Naive thymus-derived CD8-positive, alpha-beta T cell (primary cell): ENCODE data around the gene ITGB8. TPM values are rescaled to one million over a fixed set of nuclear protein-coding genes. Genes with fewer than 3 reads are reported as not detected.

Source experiments
- ATAC-seq, 2 donors: fragments of 150-1000 bp; cut with Tn5 transposase in 1 of 2; sonication (Bioruptor Pico), chemical (Tn5 transposase) in 1 of 2; 1 replicate in 1 of 2; 2 replicates in 1 of 2; pipeline ENCODE4 v1.10.0; 2021; ENCODE audit warnings: mild to moderate bottlenecking in 2 of 2, moderate library complexity in 2 of 2
- POLR2A ChIA-PET: fragments of 350-600 bp; sonication (Branson Sonifier 250); formaldehyde crosslinking; loops from one replicate; lab custom pipeline; 2021; ENCODE audit warnings: antibody characterized with exemption; lab: Charles Lee
- DNase-seq, 10 donors: peaks; one replicate each; pipeline versions ENCODE4 v3.0.0 to v3.0.0-alpha.2; 2020 to 2022
- H3K27ac Mint-ChIP-seq, 10 donors: one replicate each; pipeline ENCODE4 v1.8.0; 2020 to 2022; ENCODE audit warnings: mild to moderate bottlenecking in 10 of 10, mixed read lengths in 10 of 10, moderate library complexity in 4 of 10, inconsistent platforms in 1 of 10
- H3K27me3 Mint-ChIP-seq, 5 donors: one replicate each; pipeline ENCODE4 v1.8.0; 2021 to 2022; ENCODE audit warnings: mixed read lengths in 5 of 5
- H3K36me3 Mint-ChIP-seq, 3 donors: one replicate each; pipeline ENCODE4 v1.8.0; 2020 to 2022; ENCODE audit warnings: mixed read lengths in 3 of 3, mild to moderate bottlenecking in 2 of 3, inconsistent platforms in 1 of 3
- H3K4me1 Mint-ChIP-seq, 4 donors: one replicate each; pipeline ENCODE4 v1.8.0; 2021 to 2022; ENCODE audit warnings: mixed read lengths in 4 of 4
- H3K4me3 Mint-ChIP-seq, 10 donors: one replicate each; pipeline ENCODE4 v1.8.0; 2020 to 2022; ENCODE audit warnings: mild to moderate bottlenecking in 10 of 10, mixed read lengths in 10 of 10, moderate library complexity in 6 of 10, inconsistent platforms in 1 of 10
- H3K9me3 Mint-ChIP-seq, 9 donors: one replicate each; pipeline ENCODE4 v1.8.0; 2020 to 2022; ENCODE audit warnings: mixed read lengths in 9 of 9, mild to moderate bottlenecking in 3 of 9, inconsistent platforms in 1 of 9, moderate library complexity in 1 of 9
- polyA plus RNA-seq, 3 donors: library from polyadenylated mRNA; unstranded; fragments of 300-500 nt; fragmentation: Illumina TruSeq; gene quantifications; one replicate each; pipeline ENCODE4 v1.2.3, GENCODE V29; 2021
- total RNA-seq, 8 experiments: library from RNA in 2 of 8; stranded (reverse) in 2 of 8; gene quantifications; one replicate each; pipeline ENCODE4 v1.2.3 and lab custom pipeline; 2021 to 2026

Gene ITGB8
- total and polyA plus RNA-seq, 5 experiments from 2014 or later: not detected

DNA sequence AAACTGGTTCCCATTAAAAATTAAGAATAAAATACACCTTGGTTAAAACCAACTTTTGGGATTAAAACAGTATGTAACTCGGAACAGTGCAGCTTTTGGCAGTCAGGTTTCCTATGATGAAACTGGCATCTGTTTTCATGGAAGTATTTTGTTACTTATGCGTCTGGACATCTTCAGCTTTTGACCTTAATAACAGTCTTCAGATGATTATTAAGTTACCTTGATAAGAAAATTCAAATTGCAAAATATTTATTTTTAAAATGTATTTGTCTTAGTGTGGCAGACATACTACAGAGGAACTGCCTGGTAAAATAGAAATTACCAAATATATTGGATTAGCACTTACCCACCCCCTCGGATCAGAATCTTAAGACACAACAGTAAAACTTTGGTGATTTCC is 100.0 kb downstream of the ITGB8 start:
- ATAC-seq: no peak

DNA sequence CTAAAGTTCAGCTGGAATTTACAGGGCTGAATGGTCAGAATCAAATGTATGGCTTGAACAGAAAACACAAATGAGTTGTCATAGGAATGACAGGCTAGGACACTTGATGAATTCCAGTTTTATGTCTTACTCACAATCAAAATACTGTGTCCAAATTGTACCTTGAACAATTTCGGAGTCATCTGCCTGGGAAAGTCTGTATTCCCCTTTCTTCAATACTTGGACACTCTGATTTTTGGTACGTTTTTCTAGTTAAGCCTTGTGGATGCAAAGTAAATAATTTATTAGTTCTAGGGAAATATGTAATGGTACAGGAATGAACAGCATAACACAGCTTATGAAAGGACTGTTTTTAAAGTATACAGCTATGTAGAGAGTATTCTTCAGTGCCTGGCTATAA is 100.4 kb downstream of the ITGB8 start:
- Mint-ChIP-seq H3K9me3 (no peaks in the 10 kb centered on the region), H3K4me3 (no peak overlapping the region), H3K27ac (no peak overlapping the region), H3K36me3 (no peaks in the 10 kb centered on the region), H3K27me3 (peaks cover 0 to 5% (median 0%) of the 10 kb centered on the region in 5 donors), H3K4me1 (no peaks in the 10 kb centered on the region)
- DNase-seq (no peak), ATAC-seq (no peak)
- POLR2A ChIA-PET: no interaction called here

More for the DNA sequence above, 100.0 kb downstream of the ITGB8 start:
- H3K27ac Mint-ChIP-seq: no peak overlapping the region
- H3K9me3 Mint-ChIP-seq: no peaks in the 10 kb centered on the region
- peaks cover 0 to 5% (median 0%) of the 10 kb centered on the region in 5 donors for H3K27me3 Mint-ChIP-seq
- no peak overlapping the region for H3K4me3 Mint-ChIP-seq
- POLR2A ChIA-PET: no interaction called here
- no peak for DNase-seq
- H3K4me1 Mint-ChIP-seq: no peaks in the 10 kb centered on the region
- no peaks in the 10 kb centered on the region for H3K36me3 Mint-ChIP-seq

DNA sequence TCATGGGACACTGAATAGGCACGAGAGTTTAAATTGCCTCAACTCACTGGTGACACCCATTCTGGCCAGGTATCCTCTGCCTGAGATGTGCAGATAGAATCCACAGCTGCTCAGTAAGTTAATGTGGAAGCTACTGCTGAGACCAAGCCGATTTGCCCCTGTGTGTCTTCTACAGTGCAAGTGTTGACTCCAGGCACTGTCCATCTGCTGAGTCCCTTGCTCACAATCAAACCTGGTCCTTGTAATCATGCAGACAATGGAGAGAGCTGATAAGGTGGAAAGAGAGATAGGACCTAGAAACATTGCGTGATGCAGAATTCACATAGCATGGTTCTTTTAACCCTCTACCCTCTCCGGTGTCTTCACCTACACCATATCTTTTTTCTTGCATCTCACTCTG is 101.4 kb downstream of the ITGB8 start:
- DNase-seq (no peak), ATAC-seq (no peak)
- Mint-ChIP-seq H3K9me3 (no peaks in the 10 kb centered on the region), H3K27ac (no peak overlapping the region), H3K36me3 (no peaks in the 10 kb centered on the region), H3K4me1 (no peaks in the 10 kb centered on the region), H3K27me3 (peaks cover 0 to 5% (median 0%) of the 10 kb centered on the region in 5 donors), H3K4me3 (no peak overlapping the region)
- POLR2A ChIA-PET: no interaction called here

DNA sequence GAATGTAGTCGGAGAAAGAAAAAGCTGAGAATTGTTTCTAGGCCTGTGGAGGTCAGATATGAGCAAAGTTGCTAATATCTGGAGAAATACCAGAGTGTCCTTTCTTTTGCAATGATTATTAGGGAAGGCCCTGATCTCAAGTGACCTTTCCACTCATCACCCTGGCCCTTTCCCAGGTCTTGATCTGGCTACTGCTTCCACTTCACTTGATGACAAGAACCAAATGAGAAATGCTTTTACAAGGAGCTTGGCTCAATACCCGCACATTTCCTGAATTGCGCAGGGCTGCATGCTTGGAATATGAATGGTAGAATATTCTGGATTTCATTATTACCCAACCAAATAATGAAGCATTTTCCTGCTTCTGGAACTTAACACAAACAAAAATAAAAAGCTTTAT is 104.6 kb downstream of the ITGB8 start:
- DNase-seq (no peak), ATAC-seq (no peak)
- H3K4me3 Mint-ChIP-seq: no peak overlapping the region
- POLR2A ChIA-PET: no interaction called here
- H3K27ac Mint-ChIP-seq: no peak overlapping the region
- H3K36me3 Mint-ChIP-seq: no peaks in the 10 kb centered on the region
- peaks cover 0 to 4% (median 0%) of the 10 kb centered on the region in 5 donors for H3K27me3 Mint-ChIP-seq
- peaks cover 0 to 12% (median 0%) of the 10 kb centered on the region in 4 donors for H3K4me1 Mint-ChIP-seq
- no peaks in the 10 kb centered on the region for H3K9me3 Mint-ChIP-seq

DNA sequence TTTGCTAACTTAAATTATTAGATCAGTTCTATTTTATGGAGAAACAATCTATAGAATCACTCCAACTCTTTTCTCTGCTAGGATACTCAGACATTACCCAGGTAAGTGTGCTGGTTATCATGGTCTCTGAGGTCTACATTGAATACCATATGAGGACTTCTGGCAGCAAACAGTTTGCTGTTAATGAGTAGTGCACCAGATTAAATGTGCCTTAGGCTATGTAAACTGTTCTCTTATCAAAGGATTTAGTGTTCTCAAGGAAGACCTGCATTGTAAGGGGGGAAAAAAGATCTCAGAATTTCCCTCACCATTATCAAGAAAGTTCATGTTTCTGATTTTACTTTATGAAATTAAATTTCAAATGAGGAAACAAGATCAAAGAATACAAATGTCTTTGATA is 107.5 kb downstream of the ITGB8 start:
- H3K27ac Mint-ChIP-seq: no peak overlapping the region
- DNase-seq (no peak), ATAC-seq (no peak)
- peaks cover 0 to 12% (median 0%) of the 10 kb centered on the region in 4 donors for H3K4me1 Mint-ChIP-seq
- peaks cover 0 to 7% (median 0%) of the 10 kb centered on the region in 9 donors for H3K9me3 Mint-ChIP-seq
- no peaks in the 10 kb centered on the region for H3K36me3 Mint-ChIP-seq
- peaks cover 0 to 24% (median 5%) of the 10 kb centered on the region in 5 donors for H3K27me3 Mint-ChIP-seq
- POLR2A ChIA-PET: no interaction called here
- H3K4me3 Mint-ChIP-seq: no peak overlapping the region

DNA sequence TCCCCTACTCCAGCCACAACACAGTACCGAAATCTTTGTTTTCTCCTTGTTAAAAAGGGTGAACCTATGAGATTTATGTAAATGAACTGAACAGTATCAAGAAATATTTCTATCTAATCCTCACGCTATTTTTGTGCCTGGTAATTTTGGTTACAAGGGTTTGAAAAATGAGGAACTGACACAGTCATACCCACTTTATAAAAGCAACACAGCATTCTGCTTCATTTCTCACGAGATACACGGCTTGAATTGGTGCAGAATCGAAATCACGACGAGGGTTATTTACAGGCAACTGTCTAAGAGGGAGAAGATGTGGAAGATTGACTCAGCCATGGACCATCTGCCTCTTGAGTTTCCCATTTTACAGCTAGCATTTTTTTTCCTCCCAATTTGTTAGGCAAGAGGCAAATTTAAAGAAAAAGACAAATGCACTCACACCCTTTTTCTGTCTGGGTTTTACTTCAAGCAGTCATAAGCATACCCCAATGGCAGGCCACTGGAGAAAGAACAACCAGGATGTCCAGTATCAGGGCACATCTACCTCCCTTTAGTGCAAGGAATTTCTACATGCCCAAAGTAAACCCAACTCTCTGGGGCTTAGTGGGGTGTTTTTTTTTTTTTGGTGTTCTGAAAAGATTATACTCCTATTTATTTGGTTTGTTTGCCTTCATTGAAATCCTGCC is 108.1 kb downstream of the ITGB8 start:
- H3K36me3 Mint-ChIP-seq: no peaks in the 10 kb centered on the region
- H3K9me3 Mint-ChIP-seq: peaks cover 0 to 8% (median 0%) of the 10 kb centered on the region in 9 donors
- peaks cover 0 to 12% (median 0%) of the 10 kb centered on the region in 4 donors for H3K4me1 Mint-ChIP-seq
- no peak overlapping the region for H3K4me3 Mint-ChIP-seq
- no peak overlapping the region for H3K27ac Mint-ChIP-seq
- DNase-seq (no peak), ATAC-seq (no peak)
- POLR2A ChIA-PET: no interaction called here
- peaks cover 0 to 24% (median 5%) of the 10 kb centered on the region in 5 donors for H3K27me3 Mint-ChIP-seq

DNA sequence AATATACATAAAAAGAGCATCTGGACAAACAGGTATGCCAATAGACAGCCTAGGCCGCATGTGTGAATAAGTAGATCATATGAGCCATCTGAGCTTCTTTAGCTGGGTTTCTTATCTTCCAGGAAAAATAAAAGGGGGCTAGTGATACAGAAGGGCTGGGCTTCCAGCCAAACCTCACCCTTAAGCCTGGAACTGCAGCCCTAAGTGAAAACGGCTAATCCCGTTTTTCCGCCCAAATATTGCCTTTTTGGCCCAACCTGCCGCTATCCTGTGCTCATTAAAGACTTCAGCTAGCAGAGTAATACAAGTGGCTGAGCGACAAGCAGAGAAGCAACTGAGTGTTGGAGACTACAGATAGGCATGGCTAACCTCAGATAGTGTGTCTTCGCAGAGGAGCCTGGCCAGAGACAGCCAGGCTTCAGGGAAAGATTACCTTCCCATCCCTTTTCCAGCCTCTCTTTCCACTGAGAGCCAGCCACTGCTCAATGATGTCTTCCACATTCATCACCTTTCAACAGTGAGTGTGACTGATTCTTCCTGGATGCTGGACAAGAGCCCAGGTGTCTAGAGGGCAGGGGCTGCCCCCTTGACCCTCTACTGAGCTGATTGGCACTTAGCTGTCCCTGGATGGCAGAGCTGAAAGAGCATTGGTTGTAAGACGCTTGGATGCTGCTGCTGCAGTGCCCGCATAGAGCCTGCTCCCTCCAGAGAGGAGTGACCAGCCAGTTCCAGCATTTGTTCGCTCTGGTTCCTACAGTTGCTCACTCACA is 108.9 kb downstream of the ITGB8 start:
- ATAC-seq (no peak), DNase-seq (no peak)
- Mint-ChIP-seq H3K4me3 (no peak overlapping the region), H3K27ac (peak overlapping the region in 1 of 10 donors; percentile 77), H3K27me3 (peaks cover 0 to 24% (median 5%) of the 10 kb centered on the region in 5 donors), H3K9me3 (peaks cover 0 to 8% (median 0%) of the 10 kb centered on the region in 9 donors), H3K36me3 (no peaks in the 10 kb centered on the region), H3K4me1 (peaks cover 0 to 12% (median 0%) of the 10 kb centered on the region in 4 donors)
- POLR2A ChIA-PET: no interaction called here

DNA sequence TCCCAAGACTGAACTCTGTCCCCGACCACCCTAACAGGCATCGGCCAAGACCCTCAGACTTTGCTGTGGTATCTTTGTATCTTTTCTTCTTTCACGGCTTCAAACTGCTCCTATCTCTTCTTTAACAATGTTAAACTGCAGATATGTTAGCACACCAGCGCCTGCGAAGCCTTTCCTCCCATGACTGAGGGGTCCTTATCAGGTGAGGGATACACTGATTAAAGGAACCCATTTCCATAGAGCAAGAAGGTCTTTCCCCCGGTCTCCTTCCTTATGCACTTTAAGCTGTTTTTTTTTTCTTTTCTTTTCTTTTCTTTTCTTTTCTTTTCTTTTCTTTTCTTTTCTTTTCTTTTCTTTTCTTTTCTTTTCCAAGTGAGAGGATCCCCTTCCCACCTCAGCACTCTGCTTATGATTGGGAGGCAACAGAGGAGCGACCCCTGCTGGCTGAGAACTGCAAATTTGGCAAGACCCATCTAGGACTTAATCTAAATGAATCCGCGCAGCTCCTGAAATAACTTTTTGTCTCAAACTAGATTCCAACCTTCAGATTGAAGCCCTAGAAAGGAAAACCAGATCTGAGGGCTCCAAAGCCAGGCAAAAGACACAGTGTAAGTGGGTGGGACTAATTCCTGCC is 109.9 kb downstream of the ITGB8 start:
- ATAC-seq (no peak), DNase-seq (no peak)
- H3K36me3 Mint-ChIP-seq: no peaks in the 10 kb centered on the region
- H3K27me3 Mint-ChIP-seq: peaks cover 0 to 24% (median 5%) of the 10 kb centered on the region in 5 donors
- H3K9me3 Mint-ChIP-seq: peaks cover 0 to 8% (median 0%) of the 10 kb centered on the region in 9 donors
- H3K4me3 Mint-ChIP-seq: no peak overlapping the region
- H3K27ac Mint-ChIP-seq: no peak overlapping the region
- POLR2A ChIA-PET: no interaction called here
- H3K4me1 Mint-ChIP-seq: peaks cover 0 to 12% (median 0%) of the 10 kb centered on the region in 4 donors

DNA sequence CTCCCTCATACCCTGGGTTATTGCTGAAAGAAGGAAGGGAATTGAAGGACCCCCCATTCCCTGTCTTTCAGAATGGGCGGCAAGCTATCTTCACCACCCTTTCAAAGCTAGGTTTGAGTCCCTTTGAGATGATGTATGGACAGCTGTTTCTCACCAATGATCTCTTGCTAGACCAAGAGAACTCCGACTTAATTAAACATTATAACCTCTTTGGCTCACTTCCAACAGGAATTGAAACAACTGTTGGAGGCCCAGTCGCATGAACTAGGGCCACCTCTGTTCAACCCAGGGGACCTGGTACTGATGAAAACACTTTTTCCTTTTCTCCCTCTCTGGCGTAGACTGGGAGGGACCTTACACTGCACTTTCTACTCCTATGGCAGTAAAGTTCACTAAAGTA is 110.6 kb downstream of the ITGB8 start:
- peaks cover 0 to 8% (median 0%) of the 10 kb centered on the region in 9 donors for H3K9me3 Mint-ChIP-seq
- DNase-seq: no peak
- no peak overlapping the region for H3K27ac Mint-ChIP-seq

DNA sequence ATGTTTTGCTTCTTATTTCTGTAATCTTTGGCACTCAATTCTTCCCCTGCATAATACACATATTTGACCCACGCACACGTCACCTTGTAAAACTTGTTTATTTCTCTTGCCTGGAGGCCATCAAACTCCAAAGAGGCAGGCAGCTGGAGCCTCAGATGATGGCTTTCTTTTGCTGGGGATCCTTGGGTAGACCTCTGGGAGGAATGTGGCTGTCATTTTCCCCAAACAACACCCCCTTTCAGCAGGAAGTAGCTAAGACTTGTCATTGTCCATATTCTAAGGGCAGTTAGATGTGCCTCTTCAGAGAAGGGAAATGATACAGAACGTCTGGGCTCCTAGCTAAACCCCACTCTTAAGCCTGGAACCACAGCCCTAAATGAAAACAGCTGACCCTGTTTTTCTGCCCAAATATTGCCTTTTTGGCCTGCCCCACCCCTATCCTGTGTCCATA is 111.3 kb downstream of the ITGB8 start:
- ATAC-seq (no peak), DNase-seq (no peak)
- Mint-ChIP-seq H3K27ac (no peak overlapping the region), H3K4me1 (peaks cover 0 to 12% (median 0%) of the 10 kb centered on the region in 4 donors), H3K9me3 (peaks cover 0 to 8% (median 0%) of the 10 kb centered on the region in 9 donors), H3K4me3 (no peak overlapping the region), H3K36me3 (no peaks in the 10 kb centered on the region), H3K27me3 (peaks cover 0 to 24% (median 5%) of the 10 kb centered on the region in 5 donors)
- POLR2A ChIA-PET: no interaction called here

More for the DNA sequence above, 110.6 kb downstream of the ITGB8 start:
- Mint-ChIP-seq H3K4me3 (no peak overlapping the region), H3K4me1 (peaks cover 0 to 12% (median 0%) of the 10 kb centered on the region in 4 donors), H3K36me3 (no peaks in the 10 kb centered on the region), H3K27me3 (peaks cover 0 to 24% (median 5%) of the 10 kb centered on the region in 5 donors)
- POLR2A ChIA-PET: no interaction called here
- ATAC-seq: no peak

DNA sequence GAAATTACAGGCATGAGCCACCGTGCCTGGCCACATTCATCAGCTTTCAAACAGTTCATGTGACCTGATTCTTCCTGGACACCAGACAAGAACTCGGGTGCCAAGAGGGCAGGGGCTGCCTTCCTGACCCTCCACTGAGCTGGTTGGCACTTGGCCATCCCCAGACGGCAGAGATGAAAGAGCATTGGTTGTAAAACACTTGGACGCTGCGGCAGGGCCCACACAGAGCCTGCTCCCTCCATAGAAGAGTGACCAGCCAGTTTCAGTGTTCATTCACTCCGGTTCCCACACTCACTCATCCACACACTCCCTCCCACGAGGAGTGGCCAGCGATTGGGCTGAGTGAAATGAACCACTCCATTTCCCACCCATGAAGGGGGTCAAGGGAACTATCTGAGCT is 112.3 kb downstream of the ITGB8 start:
- H3K36me3 Mint-ChIP-seq: no peaks in the 10 kb centered on the region
- no peak overlapping the region for H3K4me3 Mint-ChIP-seq
- H3K4me1 Mint-ChIP-seq: peaks cover 0 to 12% (median 0%) of the 10 kb centered on the region in 4 donors
- H3K9me3 Mint-ChIP-seq: peaks cover 0 to 8% (median 0%) of the 10 kb centered on the region in 9 donors
- H3K27ac Mint-ChIP-seq: no peak overlapping the region
- peaks cover 0 to 32% (median 5%) of the 10 kb centered on the region in 5 donors for H3K27me3 Mint-ChIP-seq
- ATAC-seq: no peak
- no peak for DNase-seq
- POLR2A ChIA-PET: no interaction called here

DNA sequence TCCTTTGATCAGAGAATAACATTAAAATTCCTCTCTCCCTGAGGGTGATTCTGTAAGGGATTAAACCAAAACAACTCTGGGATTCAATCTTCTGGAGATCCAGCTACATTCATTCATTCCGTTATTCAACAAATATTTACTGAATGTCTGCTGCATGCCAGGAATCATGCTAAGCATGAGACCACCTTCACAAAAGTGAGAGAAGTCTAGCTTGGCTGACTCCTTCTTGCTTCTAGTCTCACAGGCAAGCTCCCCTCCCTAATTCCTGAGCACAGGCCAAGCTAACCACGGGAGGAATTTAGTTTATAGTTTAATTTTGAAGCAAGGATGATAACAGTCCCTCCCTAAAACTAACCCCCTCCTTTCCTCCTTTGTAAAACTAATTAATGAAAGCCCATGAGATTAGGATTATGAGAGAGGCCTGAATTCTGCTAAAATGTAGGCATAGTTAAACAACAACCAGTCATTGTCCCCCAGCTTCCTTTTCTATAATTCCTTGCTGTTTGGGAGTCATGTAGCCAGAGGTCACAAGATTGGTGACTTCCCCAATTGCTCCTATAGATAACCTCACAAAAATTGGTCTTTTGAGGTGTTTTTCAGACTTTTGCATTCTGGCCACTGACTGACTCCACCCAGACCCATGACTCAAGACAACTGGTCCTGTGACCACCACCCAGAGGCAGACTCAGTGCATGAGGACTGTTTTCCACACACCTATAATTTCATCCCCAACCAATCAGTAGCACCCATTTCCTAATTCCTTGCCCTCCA is 113.5 kb downstream of the ITGB8 start:
- POLR2A ChIA-PET: no interaction called here
- H3K4me3 Mint-ChIP-seq: no peak overlapping the region
- DNase-seq (no peak), ATAC-seq (no peak)
- no peak overlapping the region for H3K27ac Mint-ChIP-seq
- peaks cover 0 to 8% (median 0%) of the 10 kb centered on the region in 9 donors for H3K9me3 Mint-ChIP-seq
- H3K4me1 Mint-ChIP-seq: peaks cover 0 to under 1% (median 0%) of the 10 kb centered on the region in 4 donors
- peaks cover 0 to 33% (median 5%) of the 10 kb centered on the region in 5 donors for H3K27me3 Mint-ChIP-seq
- H3K36me3 Mint-ChIP-seq: no peaks in the 10 kb centered on the region
